ENCODE data around the gene SORL1-AS1.

SORL1-AS1 gene

GRCh38 chr11:121451178-121451985, 1.4 kb downstream of the SORL1-AS1 start:
- no peak for DNase-seq

- peak; percentile 30 for DNase-seq
These were observed 2.4 kb downstream of the SORL1-AS1 start for GRCh38 chr11:121450401-121450800.

GRCh38 chr11:121449626-121450025, 3.1 kb downstream of the SORL1-AS1 start:
- DNase-seq: no peak

- no peak for DNase-seq
These were observed 3.6 kb downstream of the SORL1-AS1 start for GRCh38 chr11:121449123-121449522.

- peak; percentile 70 for DNase-seq
These were observed 4.3 kb downstream of the SORL1-AS1 start for GRCh38 chr11:121448431-121448941.

DNA sequence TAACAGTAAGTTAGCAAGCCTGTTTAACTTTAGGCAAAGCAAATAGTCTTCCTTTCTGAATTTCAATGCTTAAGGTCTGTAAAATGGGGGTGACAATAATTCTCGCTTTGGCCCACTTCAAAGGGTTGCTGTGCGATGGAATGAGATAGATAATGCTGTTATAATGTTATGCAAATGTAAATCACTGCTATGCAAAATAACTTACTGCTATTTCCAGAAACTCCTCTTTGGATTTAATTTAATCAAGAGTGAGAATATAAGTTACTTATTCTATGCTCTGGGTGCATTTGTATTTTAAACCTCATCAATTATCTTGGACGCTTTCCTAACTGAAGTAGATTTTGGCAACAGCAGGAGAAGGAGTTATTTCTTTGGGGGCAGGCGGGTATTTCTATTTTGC, 4.8 kb downstream of the SORL1-AS1 start:
- no peak for DNase-seq

- DNase-seq: no peak
These were observed 6.0 kb downstream of the SORL1-AS1 start for GRCh38 chr11:121446752-121447156.

DNA sequence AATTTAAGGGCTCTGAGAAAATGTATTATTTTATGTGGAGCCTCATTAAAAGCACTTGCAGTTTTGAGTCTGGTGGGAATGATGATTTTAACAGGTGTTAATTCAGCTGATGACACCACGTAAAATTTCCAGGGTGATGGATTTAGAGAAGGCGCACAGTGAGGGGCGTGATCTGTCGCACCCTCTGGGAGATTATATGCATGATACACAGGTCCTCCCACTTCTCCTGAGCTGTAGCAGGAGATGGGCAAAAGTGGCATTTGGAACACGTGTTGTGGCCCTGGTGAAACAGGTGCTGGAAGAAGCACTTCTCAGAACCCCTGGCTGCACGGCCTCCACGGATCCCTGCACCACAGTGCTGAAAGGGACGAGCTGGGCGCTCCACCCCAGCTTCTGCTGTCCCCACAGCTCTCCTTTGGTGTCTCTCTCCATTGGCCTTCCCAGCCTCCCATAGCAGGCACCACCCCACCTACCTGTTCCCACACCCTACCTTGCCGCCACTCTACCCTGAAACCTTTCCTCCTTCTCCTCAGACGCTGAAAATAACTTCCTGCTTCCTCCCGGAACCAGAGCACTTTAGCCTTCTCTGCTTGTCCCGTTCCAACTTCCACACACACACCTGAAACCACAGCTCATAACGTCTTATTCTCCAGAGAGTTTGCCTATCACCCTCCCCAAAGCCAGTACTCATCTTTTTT, 7.5 kb downstream of the SORL1-AS1 start:
- no peak for DNase-seq

- no peak for DNase-seq
These were observed 8.2 kb downstream of the SORL1-AS1 start for GRCh38 chr11:121444526-121444925.

DNA sequence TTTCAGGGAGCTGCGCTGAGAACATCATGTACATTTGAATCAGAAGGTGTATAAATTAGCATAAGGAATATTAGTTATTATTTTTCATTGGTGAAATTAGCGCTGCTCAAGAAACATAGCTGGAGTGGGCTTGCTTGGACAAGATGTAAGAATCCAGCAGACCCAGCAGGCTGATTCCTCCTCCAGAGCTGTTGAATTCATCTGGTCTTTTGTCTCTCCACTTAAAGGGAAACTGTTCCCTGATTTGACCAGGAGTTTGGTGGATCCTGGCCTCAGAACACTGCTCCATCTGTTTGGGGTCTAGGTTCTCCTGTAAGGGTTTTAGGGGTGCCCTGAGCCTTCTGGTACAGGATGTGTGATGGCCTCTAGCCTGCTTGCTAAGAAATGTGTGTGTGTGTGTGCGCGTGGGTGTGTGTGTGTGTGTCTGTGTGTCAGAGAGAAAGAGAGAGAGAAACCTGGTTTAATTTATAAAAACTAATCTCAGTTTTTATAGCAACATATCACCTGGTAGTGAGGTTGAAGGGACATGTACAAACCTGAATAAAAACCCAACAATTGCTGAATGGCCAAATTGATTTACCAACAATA, 9.0 kb downstream of the SORL1-AS1 start:
- no peak for DNase-seq

GRCh38 chr11:121441521-121441920, 11.2 kb downstream of the SORL1-AS1 start:
- DNase-seq: no peak

- DNase-seq: no peak
These were observed 13.0 kb downstream of the SORL1-AS1 start for GRCh38 chr11:121439759-121440158.

DNA sequence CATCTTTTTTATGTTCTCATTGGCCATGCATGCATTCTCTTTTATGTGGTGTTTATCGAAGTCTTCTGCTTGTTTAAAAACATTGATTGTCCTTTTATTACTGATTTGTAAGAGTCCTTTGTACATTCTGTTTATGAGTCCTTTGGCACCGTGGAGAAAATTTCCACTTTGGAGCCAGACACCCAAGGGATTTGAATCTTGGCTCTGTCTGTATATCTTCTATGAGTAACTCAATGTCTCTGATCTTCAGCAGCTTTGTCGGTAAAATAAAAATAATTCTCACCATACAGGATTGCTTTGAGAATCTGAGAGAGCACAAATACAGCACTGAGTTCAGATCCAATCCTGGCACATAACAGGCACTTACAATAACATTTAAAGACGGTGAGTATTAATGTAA, 13.4 kb downstream of the SORL1-AS1 start:
- no peak for DNase-seq

DNA sequence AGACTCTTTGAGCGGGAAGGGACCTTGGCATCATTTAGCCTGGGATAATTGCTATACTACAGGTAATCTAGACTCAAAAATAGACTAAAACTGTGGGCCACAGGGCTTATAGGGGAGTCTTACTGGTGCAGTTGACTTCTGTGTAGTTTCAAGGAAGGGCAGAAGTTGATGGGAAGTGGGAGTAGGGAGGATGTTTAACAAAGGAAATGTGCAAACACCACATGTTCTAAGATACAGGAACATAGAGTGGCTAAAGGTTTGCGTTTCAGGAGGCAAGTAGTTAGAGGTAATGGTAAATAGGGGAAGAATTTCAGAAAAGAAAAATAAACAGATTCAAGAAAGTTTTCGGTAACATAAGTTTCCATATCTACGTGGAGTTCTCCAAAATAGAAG, 15.1 kb downstream of the SORL1-AS1 start:
- peak; percentile 24 for DNase-seq

- DNase-seq: peak; percentile 46
These were observed 15.6 kb downstream of the SORL1-AS1 start for GRCh38 chr11:121437018-121437685.

GRCh38 chr11:121435551-121436511, 16.9 kb downstream of the SORL1-AS1 start:
- peak; percentile 88 for DNase-seq

DNA sequence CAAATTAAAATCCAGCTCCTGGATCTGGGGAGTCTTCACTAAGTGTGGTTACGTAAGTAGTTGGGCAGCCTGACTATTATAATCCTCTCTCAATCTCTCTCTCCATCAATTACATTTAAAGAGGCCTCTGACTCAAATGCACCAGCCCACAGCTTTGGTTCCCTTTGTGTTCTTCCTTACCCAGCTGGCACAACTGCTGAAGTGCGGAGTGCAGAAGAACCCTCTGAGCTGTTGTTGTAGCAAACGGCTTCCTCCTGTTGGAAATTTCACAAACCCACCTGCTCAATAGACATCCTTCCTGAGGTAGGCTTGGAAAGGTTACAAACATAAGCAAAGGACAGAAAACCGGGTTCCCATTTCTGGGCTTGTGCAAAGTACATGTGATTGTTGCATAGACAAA, 17.6 kb downstream of the SORL1-AS1 start:
- DNase-seq: peak; percentile 81

GRCh38 chr11:121431820-121432526, 20.8 kb downstream of the SORL1-AS1 start:
- no peak for DNase-seq

GRCh38 chr11:121429556-121429955, 23.2 kb downstream of the SORL1-AS1 start:
- peak; percentile 65 for DNase-seq

DNA sequence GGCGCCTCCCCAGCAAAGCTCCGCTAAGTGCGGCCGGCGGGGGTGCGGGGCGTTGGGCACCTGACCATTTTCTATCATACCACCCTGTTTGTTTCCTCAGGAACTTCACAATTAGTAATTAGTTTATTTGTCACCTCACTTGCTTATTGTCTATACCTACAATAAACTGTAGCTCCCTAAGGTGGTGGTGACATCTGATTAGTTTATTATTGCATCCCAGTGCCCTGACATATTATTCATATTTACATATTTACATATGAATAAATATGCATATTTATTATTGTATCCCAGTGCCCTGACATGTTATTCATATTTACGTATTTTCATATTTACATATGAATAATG, 25.4 kb downstream of the SORL1-AS1 start:
- DNase-seq: no peak

Measured in MV-4-11 (cell line).